Panc1 (cell line): ENCODE measurements around the gene EYA2.

Experiments
- POLR2AphosphoS5 ChIP-seq: IDR thresholded peaks from 2 replicates; pipeline ENCODE4 v1.6.1; 2012; ENCODE audit warnings: mild to moderate bottlenecking, low read depth, low read length, moderate library complexity
- REST ChIP-seq, 2 experiments: IDR thresholded peaks; 2 replicates each; pipeline ENCODE4 v1.6.1; 2011 to 2012; ENCODE audit warnings: low read depth in 2 of 2, control low read depth in 1 of 2, low read length in 1 of 2, mild to moderate bottlenecking in 1 of 2, moderate library complexity in 1 of 2; ENCODE audit not compliant: insufficient read depth in 1 of 2
- TF ChIP-seq, protein P1 (sequence below): fragments of 450-650 bp; IDR thresholded peaks from 2 replicates; pipeline ENCODE4 v1.5.1; 2017; ENCODE audit warnings: mild to moderate bottlenecking

- no peak for TF ChIP-seq REST (IDR thresholded peaks at IDR 0.05; ENCODE audit: insufficient read depth in 1 of 2, low read depth in 2 of 2, low read length in 1 of 2)
- TF ChIP-seq, protein P1, sequence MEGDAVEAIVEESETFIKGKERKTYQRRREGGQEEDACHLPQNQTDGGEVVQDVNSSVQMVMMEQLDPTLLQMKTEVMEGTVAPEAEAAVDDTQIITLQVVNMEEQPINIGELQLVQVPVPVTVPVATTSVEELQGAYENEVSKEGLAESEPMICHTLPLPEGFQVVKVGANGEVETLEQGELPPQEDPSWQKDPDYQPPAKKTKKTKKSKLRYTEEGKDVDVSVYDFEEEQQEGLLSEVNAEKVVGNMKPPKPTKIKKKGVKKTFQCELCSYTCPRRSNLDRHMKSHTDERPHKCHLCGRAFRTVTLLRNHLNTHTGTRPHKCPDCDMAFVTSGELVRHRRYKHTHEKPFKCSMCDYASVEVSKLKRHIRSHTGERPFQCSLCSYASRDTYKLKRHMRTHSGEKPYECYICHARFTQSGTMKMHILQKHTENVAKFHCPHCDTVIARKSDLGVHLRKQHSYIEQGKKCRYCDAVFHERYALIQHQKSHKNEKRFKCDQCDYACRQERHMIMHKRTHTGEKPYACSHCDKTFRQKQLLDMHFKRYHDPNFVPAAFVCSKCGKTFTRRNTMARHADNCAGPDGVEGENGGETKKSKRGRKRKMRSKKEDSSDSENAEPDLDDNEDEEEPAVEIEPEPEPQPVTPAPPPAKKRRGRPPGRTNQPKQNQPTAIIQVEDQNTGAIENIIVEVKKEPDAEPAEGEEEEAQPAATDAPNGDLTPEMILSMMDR, result no peak
- TF ChIP-seq POLR2AphosphoS5, result no peak
These were observed 177.1 kb downstream of the EYA2 start for GRCh38 chr20:47071646-47072185.
